ENCODE results near the gene SNTB2. TPM values are rescaled to one million over a fixed set of nuclear protein-coding genes. Genes with fewer than 3 reads are reported as not detected.

SNTB2 gene
- total RNA-seq, 4 donors from 2014 or later: 14.2 to 31.4 (median 24.1) TPM

- Histone ChIP-seq H3K27me3 (no peaks in the 10 kb centered on the region), H3K4me3 (no peak overlapping the region), H3K27ac (no peak overlapping the region), H3K9me3 (no peaks in the 10 kb centered on the region), H3K36me3 (no peaks in the 10 kb centered on the region), H3K4me1 (peaks cover 0 to 4% (median 0%) of the 10 kb centered on the region in 4 donors)
- in situ Hi-C loops (cut with MboI; ENCODE audit: low pct_ligation_motif_present in 1 of 4, low pct_unique_long_range_greater_than_20kb in 1 of 4, low sequenced_read_pairs in 3 of 4): no loop called here
- intact Hi-C loops (cut with DNase I; ENCODE audit: low total_unique reads): no loop called here
- 85 to 89% methylated on average over 7 of the region's 7 CpGs for WGBS, 2 donors (ENCODE audit: low coverage in 1 of 2)
- no peak for DNase-seq
- no peak for TF ChIP-seq EP300 (IDR thresholded peaks at IDR 0.05; ENCODE audit: low read depth)
- no peak for TF ChIP-seq POLR2A (IDR thresholded peaks at IDR 0.05)
- no peak for TF ChIP-seq CTCF (IDR thresholded peaks at IDR 0.05)
- no peak for TF ChIP-seq POLR2AphosphoS5 (IDR thresholded peaks at IDR 0.05)
Observed at GRCh38 chr16:69225121-69225520, 38.2 kb downstream of the SNTB2 start.

- H3K4me1 ChIP-seq: peaks cover 0 to 9% (median 0%) of the 10 kb centered on the region in 4 donors
- no peak for DNase-seq
- in situ Hi-C loops (cut with MboI; ENCODE audit: low pct_ligation_motif_present in 1 of 4, low pct_unique_long_range_greater_than_20kb in 1 of 4, low sequenced_read_pairs in 3 of 4): no loop called here
- no peak overlapping the region for H3K27ac ChIP-seq
- no peak overlapping the region for H3K4me3 ChIP-seq
- intact Hi-C loops (cut with DNase I; ENCODE audit: low total_unique reads): no loop called here
- H3K9me3 ChIP-seq: no peaks in the 10 kb centered on the region
- TF ChIP-seq CTCF (IDR thresholded peaks at IDR 0.05) (no peak), POLR2AphosphoS5 (IDR thresholded peaks at IDR 0.05) (no peak), EP300 (IDR thresholded peaks at IDR 0.05; ENCODE audit: low read depth) (no peak), POLR2A (IDR thresholded peaks at IDR 0.05) (no peak)
- no peaks in the 10 kb centered on the region for H3K36me3 ChIP-seq
- no peaks in the 10 kb centered on the region for H3K27me3 ChIP-seq
Observed at GRCh38 chr16:69233124-69233523, 46.2 kb downstream of the SNTB2 start.

- intact Hi-C loops (cut with DNase I; ENCODE audit: low total_unique reads): no loop called here
- no peaks in the 10 kb centered on the region for H3K27me3 ChIP-seq
- no peak overlapping the region for H3K4me3 ChIP-seq
- no peaks in the 10 kb centered on the region for H3K36me3 ChIP-seq
- no peak for DNase-seq
- peaks cover 0 to 9% (median 0%) of the 10 kb centered on the region in 4 donors for H3K4me1 ChIP-seq
- H3K27ac ChIP-seq: no peak overlapping the region
- 73 to 76% methylated on average over 3 of the region's 3 CpGs for WGBS, 2 donors (ENCODE audit: low coverage in 1 of 2)
- in situ Hi-C loops (cut with MboI; ENCODE audit: low pct_ligation_motif_present in 1 of 4, low pct_unique_long_range_greater_than_20kb in 1 of 4, low sequenced_read_pairs in 3 of 4): no loop called here
- TF ChIP-seq CTCF (IDR thresholded peaks at IDR 0.05): no peak
- TF ChIP-seq EP300 (IDR thresholded peaks at IDR 0.05; ENCODE audit: low read depth): no peak
- TF ChIP-seq POLR2A (IDR thresholded peaks at IDR 0.05): no peak
- TF ChIP-seq POLR2AphosphoS5 (IDR thresholded peaks at IDR 0.05): no peak
- no peaks in the 10 kb centered on the region for H3K9me3 ChIP-seq
Observed at GRCh38 chr16:69234460-69234859, 47.5 kb downstream of the SNTB2 start.

GRCh38 chr16:69236319-69236718 is 49.4 kb downstream of the SNTB2 start:
- H3K4me1 ChIP-seq: peaks cover 0 to 17% (median 0%) of the 10 kb centered on the region in 4 donors
- H3K27me3 ChIP-seq: no peaks in the 10 kb centered on the region
- no peak for DNase-seq
- TF ChIP-seq EP300 (IDR thresholded peaks at IDR 0.05; ENCODE audit: low read depth) (no peak), POLR2AphosphoS5 (IDR thresholded peaks at IDR 0.05) (no peak), CTCF (IDR thresholded peaks at IDR 0.05) (no peak), POLR2A (IDR thresholded peaks at IDR 0.05) (no peak)
- no peak overlapping the region for H3K4me3 ChIP-seq
- H3K9me3 ChIP-seq: no peaks in the 10 kb centered on the region
- H3K27ac ChIP-seq: no peak overlapping the region
- H3K36me3 ChIP-seq: no peaks in the 10 kb centered on the region
- intact Hi-C loops (cut with DNase I; ENCODE audit: low total_unique reads) (no loop called here), in situ Hi-C loops (cut with MboI; ENCODE audit: low pct_ligation_motif_present in 1 of 4, low pct_unique_long_range_greater_than_20kb in 1 of 4, low sequenced_read_pairs in 3 of 4) (no loop called here)
